Measurements from ENCODE around the gene DRAXIN. TPM values are rescaled to one million over a fixed set of nuclear protein-coding genes. Genes with fewer than 3 reads are reported as not detected.

DRAXIN gene
- total RNA-seq, 4 donors from 2014 or later, result under 0.01 to 0.06 TPM; not detected in 2

- intact Hi-C loops (cut with DNase I), result no loop called here
- peaks cover 0 to 17% (median 2%) of the 10 kb centered on the region in 4 donors for H3K27me3 ChIP-seq
- H3K4me1 ChIP-seq, result peaks cover 0 to 7% (median 0%) of the 10 kb centered on the region in 4 donors
- no peaks in the 10 kb centered on the region for H3K9me3 ChIP-seq
- H3K27ac ChIP-seq (replicated peaks in 1 of 4), result no peak overlapping the region
- TF ChIP-seq POLR2AphosphoS5 (IDR thresholded peaks at IDR 0.05), result no peak
- no peak for TF ChIP-seq CTCF (IDR thresholded peaks at IDR 0.05)
- no peak for TF ChIP-seq POLR2A (IDR thresholded peaks at IDR 0.05; ENCODE audit: low read depth)
- TF ChIP-seq EP300 (IDR thresholded peaks at IDR 0.05), result no peak
- 94% methylated on average over 6 of the region's 9 CpGs for WGBS
- no peak overlapping the region for H3K4me3 ChIP-seq
- H3K36me3 ChIP-seq, result peaks cover 18 to 53% (median 44%) of the 10 kb centered on the region in 4 donors
- DNase-seq (ENCODE audit: extremely low spot score), result no peak
Observed at GRCh38 chr1:11751087-11751486, 59.6 kb downstream of the DRAXIN start.

GRCh38 chr1:11752359-11753088 lies 61.0 kb downstream of the DRAXIN start:
- no peak for DNase-seq (ENCODE audit: extremely low spot score)
- peaks cover 18 to 38% (median 34%) of the 10 kb centered on the region in 4 donors for H3K36me3 ChIP-seq
- no peak overlapping the region for H3K27ac ChIP-seq (replicated peaks in 1 of 4)
- intact Hi-C loops (cut with DNase I), result no loop called here
- no peak for TF ChIP-seq POLR2A (IDR thresholded peaks at IDR 0.05; ENCODE audit: low read depth)
- TF ChIP-seq CTCF (IDR thresholded peaks at IDR 0.05), result no peak
- TF ChIP-seq EP300 (IDR thresholded peaks at IDR 0.05), result no peak
- TF ChIP-seq POLR2AphosphoS5 (IDR thresholded peaks at IDR 0.05), result no peak
- no peaks in the 10 kb centered on the region for H3K9me3 ChIP-seq
- peaks cover 0 to 17% (median 2%) of the 10 kb centered on the region in 4 donors for H3K27me3 ChIP-seq
- H3K4me1 ChIP-seq, result peaks cover 0 to 7% (median 0%) of the 10 kb centered on the region in 4 donors
- 64% methylated on average over 17 of the region's 17 CpGs for WGBS
- no peak overlapping the region for H3K4me3 ChIP-seq

GRCh38 chr1:11753555-11754208 lies 62.2 kb downstream of the DRAXIN start:
- no peak for DNase-seq (ENCODE audit: extremely low spot score)
- intact Hi-C loops (cut with DNase I), result no loop called here
- Histone ChIP-seq H3K4me3 (no peak overlapping the region), H3K9me3 (no peaks in the 10 kb centered on the region), H3K36me3 (peaks cover 13 to 27% (median 23%) of the 10 kb centered on the region in 4 donors), H3K4me1 (no peaks in the 10 kb centered on the region), H3K27ac (replicated peaks in 1 of 4) (no peak overlapping the region), H3K27me3 (peaks cover 0 to 17% (median 2%) of the 10 kb centered on the region in 4 donors)
- WGBS, result 64% methylated on average over 7 of the region's 7 CpGs
- TF ChIP-seq CTCF (IDR thresholded peaks at IDR 0.05) (no peak), POLR2A (IDR thresholded peaks at IDR 0.05; ENCODE audit: low read depth) (no peak), POLR2AphosphoS5 (IDR thresholded peaks at IDR 0.05) (no peak), EP300 (IDR thresholded peaks at IDR 0.05) (no peak)

- H3K27ac ChIP-seq (replicated peaks in 1 of 4), result no peak overlapping the region
- peaks cover 0 to 35% (median 9%) of the 10 kb centered on the region in 4 donors for H3K27me3 ChIP-seq
- TF ChIP-seq CTCF (IDR thresholded peaks at IDR 0.05) (no peak), POLR2AphosphoS5 (IDR thresholded peaks at IDR 0.05) (no peak), EP300 (IDR thresholded peaks at IDR 0.05) (no peak), POLR2A (IDR thresholded peaks at IDR 0.05; ENCODE audit: low read depth) (no peak)
- no peaks in the 10 kb centered on the region for H3K36me3 ChIP-seq
- 76% methylated on average over 1 of the region's 1 CpG for WGBS
- H3K4me1 ChIP-seq, result peaks cover 2 to 4% (median 3%) of the 10 kb centered on the region in 4 donors
- no peak overlapping the region for H3K4me3 ChIP-seq
- no peaks in the 10 kb centered on the region for H3K9me3 ChIP-seq
- intact Hi-C loops (cut with DNase I), result no loop called here
- DNase-seq (ENCODE audit: extremely low spot score), result no peak
Observed at GRCh38 chr1:11757047-11757446, 65.5 kb downstream of the DRAXIN start.
